RWPE1 (cell line): ENCODE measurements around the gene RNF224.

ENCODE experiments used
- CTCF ChIA-PET: fragments of 350-600 bp; sonication (Branson Sonifier 250); formaldehyde crosslinking; extraction: SDS; loops from one replicate; lab custom pipeline; 2021; lab: Yijun Ruan, JAX
- POLR2A ChIA-PET: fragments of 400-600 bp; formaldehyde crosslinking; extraction: SDS; loops from one replicate; lab custom pipeline; 2020; ENCODE audit warnings: antibody characterized with exemption; ENCODE audit not compliant: low non-redundant PET; lab: Yijun Ruan, JAX
- DNase-seq: peaks from one replicate; pipeline ENCODE4 v3.0.0; 2012; ENCODE audit warnings: low spot score
- H3K27ac ChIP-seq: fragments of 450-650 bp; 2 replicates; pipeline ENCODE4 v1.5.1; 2017
- TF ChIP-seq, protein P1 (sequence below): fragments of 450-650 bp; conservative IDR thresholded peaks from 2 replicates; pipeline ENCODE4 v1.5.1; 2017; ENCODE audit warnings: low read depth, mild to moderate bottlenecking

RNF224 gene

DNA sequence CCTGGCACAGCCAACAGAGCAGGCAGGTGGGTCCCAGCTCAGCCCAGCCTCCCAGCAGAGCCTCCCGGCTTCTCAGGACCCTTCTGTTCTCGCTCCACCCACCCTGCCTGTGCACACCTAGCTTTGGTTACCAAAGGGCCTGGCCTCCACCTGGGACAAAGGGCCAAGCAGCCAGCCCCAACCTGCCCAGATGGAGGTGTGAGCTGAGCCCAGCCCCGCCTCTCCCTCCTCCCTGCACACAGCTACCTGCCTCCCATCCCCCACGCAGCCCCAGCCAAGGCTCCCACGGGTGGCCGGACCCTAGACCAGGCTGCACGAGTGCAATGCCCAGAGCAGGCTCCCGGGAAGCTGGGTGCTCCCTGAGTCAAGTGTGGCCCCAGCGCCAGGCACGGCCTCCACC, 32.4 kb upstream of the RNF224 start:
- TF ChIP-seq, protein P1, sequence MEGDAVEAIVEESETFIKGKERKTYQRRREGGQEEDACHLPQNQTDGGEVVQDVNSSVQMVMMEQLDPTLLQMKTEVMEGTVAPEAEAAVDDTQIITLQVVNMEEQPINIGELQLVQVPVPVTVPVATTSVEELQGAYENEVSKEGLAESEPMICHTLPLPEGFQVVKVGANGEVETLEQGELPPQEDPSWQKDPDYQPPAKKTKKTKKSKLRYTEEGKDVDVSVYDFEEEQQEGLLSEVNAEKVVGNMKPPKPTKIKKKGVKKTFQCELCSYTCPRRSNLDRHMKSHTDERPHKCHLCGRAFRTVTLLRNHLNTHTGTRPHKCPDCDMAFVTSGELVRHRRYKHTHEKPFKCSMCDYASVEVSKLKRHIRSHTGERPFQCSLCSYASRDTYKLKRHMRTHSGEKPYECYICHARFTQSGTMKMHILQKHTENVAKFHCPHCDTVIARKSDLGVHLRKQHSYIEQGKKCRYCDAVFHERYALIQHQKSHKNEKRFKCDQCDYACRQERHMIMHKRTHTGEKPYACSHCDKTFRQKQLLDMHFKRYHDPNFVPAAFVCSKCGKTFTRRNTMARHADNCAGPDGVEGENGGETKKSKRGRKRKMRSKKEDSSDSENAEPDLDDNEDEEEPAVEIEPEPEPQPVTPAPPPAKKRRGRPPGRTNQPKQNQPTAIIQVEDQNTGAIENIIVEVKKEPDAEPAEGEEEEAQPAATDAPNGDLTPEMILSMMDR, result no peak
- no peak for DNase-seq
- peak overlapping the region; percentile 99 for H3K27ac ChIP-seq
- POLR2A ChIA-PET, result interaction anchor here (0.7 to 1.3 kb wide), 5 partner anchors 10 to 106 kb away, joined by 3 read pairs; partner anchors contain the start of genes NDOR1, RNF208 and TMEM203
- CTCF ChIA-PET, result interaction anchor here (0.9 to 1.2 kb wide), 3 partner anchors 14 to 42 kb away, joined by 3 to 8 read pairs (median 5); no protein-coding TSS in a partner anchor

GRCh38 chr9:137195525-137196220, 31.6 kb upstream of the RNF224 start:
- POLR2A ChIA-PET, result interaction anchor here (1.0 to 1.3 kb wide), 2 partner anchors 27 to 106 kb away, joined by 3 read pairs; partner anchors contain the start of gene RNF208
- TF ChIP-seq, protein P1, result no peak
- CTCF ChIA-PET, result interaction anchor here (0.7 to 1.2 kb wide), 6 partner anchors 13 to 91 kb away, joined by 3 to 8 read pairs (median 4); no protein-coding TSS in a partner anchor
- DNase-seq, result no peak
- peak overlapping the region; percentile 99 for H3K27ac ChIP-seq

DNA sequence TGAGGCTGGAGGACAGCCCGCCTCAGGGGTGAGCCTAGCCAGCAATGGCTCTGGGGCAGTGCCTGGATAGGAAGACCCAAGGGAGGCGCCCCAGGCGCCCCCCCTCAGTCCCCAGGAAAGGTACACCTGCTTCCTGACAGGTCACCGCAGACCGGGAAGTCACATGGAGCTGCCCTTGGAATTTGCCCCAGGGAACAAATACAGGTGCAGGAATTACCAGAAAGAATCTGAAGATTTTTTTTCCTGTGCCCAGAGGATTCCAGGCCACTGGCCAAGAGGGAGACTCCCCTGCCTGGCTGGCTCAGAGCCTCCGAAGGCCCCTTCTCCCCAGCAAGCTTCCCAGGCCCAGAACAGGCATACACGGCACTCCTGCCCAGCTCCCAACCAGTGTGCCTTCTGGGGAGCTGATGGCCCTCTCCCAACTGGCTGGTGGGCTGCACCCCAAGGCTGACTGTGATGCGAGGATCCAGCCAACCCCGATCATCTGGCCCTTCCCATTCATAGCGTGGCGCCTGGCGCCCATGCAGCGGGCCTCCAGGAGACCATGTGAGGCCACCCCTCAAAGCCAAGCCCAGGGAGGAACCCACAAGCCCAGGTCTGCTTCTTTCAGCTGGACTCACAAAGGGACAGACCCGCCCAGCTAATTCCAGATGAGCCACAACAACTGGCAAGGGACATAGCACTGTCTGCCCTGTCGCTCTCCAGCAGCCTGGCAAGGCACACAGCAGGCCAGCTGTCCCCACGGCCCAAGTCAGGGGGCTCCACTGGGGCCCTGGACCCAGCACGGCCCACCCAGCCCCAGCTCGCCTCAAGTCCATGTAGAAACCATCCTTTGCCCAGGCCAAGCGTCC, 29.0 kb upstream of the RNF224 start:
- peak overlapping the region; percentile 99 for H3K27ac ChIP-seq
- ChIA-PET CTCF (interaction anchor here (0.7 to 2.5 kb wide), 10 partner anchors 9 to 435 kb away, joined by 3 to 14 read pairs (median 4); partner anchors contain the start of genes ANAPC2, RNF224 and SSNA1), POLR2A (interaction anchor here (0.6 to 2.1 kb wide), 3 partner anchors 9 to 26 kb away, joined by 3 to 17 read pairs (median 4); partner anchors contain the start of genes ANAPC2 and SSNA1)
- peak; percentile 59 for DNase-seq
- TF ChIP-seq, protein P1, result no peak

- H3K27ac ChIP-seq, result peak overlapping the region; percentile 99
- CTCF ChIA-PET, result interaction anchor here (0.5 to 2.5 kb wide), 9 partner anchors 10 to 126 kb away, joined by 3 to 14 read pairs (median 4); partner anchors contain the start of genes ANAPC2 and SSNA1
- POLR2A ChIA-PET, result interaction anchor here (2.1 kb wide), 1 partner anchor 10 kb away, joined by 17 read pairs; the partner anchor contains the start of genes ANAPC2 and SSNA1
- no peak for DNase-seq
- TF ChIP-seq, protein P1, result no peak
Observed at GRCh38 chr9:137198902-137199283, 28.4 kb upstream of the RNF224 start.

DNA sequence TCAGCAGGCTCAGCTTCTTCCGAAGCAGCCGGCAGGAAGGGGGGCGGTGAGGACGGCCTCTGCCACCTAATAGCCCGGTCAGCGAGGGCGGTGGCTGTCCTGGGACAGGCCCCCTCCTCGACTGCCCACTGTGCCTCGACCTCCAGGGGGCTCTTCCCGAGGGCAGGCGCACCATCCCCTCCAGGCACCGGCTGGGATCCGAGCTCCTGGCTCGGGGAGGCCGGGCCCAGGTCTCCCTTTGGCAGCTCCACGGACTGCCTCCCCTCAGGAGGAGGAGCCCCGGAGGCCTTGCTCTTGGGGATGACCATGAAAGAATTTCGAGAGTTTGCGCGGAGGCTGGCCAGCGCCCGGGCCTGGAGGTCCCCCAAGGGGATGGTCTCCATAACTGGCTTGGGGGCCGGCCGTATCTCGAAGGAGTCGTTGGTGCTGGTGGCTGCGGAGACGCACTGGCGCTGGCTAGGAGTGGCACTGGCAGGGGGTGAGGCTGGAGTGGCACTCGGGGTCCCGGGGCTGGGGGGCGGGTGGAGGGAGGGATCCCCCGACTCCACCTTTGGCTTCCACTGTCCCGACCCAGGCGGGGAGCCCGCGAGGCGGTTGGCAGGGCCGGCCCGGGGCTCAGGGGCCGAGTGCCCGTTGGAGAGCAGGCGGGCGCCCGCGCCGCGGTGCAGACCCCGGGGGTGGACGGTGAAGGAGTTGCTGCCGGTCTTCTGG, 27.7 kb upstream of the RNF224 start:
- TF ChIP-seq, protein P1, result no peak
- peak overlapping the region; percentile 99 for H3K27ac ChIP-seq
- POLR2A ChIA-PET, result interaction anchor here (2.1 kb wide), 1 partner anchor 11 kb away, joined by 17 read pairs; the partner anchor contains the start of genes ANAPC2 and SSNA1
- CTCF ChIA-PET, result interaction anchor here (0.5 to 2.5 kb wide), 7 partner anchors 10 to 127 kb away, joined by 3 to 14 read pairs (median 4); partner anchors contain the start of genes ANAPC2 and SSNA1
- no peak for DNase-seq
